SK-N-SH (cell line): ENCODE measurements around the gene NME5.

Experiments
- EZH2phosphoT487 ChIP-seq: fragments of 200-600 bp; sonication (generic); IDR thresholded peaks from 2 replicates; pipeline ENCODE4 v1.6.1; 2017; ENCODE audit warnings: low read depth, mixed run types, mild to moderate bottlenecking, antibody characterized with exemption, moderate library complexity, borderline replicate concordance
- GATA2 ChIP-seq: sonication (generic); formaldehyde crosslinking; IDR thresholded peaks from 2 replicates; pipeline ENCODE4 v1.5.0; 2020; ENCODE audit warnings: mild to moderate bottlenecking, missing genetic modification reagents
- POLR2AphosphoS5 ChIP-seq: IDR thresholded peaks from 2 replicates; pipeline ENCODE4 v1.6.1; 2012; ENCODE audit warnings: low read depth, low read length
- TF ChIP-seq, protein P1 (sequence below): fragments of 200-600 bp; sonication (generic); IDR thresholded peaks from 2 replicates; pipeline ENCODE4 v1.6.1; 2017; ENCODE audit warnings: antibody characterized with exemption, mild to moderate bottlenecking, moderate library complexity

DNA sequence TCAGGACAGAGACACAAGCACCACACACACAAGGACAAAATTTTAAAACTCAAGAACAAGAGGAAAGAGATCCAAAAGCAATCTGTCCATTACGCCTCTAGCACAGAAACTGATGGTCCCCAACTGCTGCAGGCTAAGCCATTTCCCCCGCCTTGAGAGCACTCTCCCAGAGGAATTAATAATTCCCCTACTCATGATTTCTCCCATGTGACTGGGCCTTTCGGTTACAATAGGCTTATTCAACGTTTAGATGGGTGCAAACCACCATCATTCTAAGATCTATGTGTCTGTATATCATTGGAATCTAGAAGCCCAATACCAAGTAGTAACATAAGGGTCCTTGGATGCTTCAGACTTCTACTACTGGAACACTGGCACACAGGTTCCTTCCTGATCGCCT lies 20.4 kb upstream of the NME5 start:
- TF ChIP-seq POLR2AphosphoS5 (no peak), GATA2 (no peak), EZH2phosphoT487 (no peak)
- TF ChIP-seq, protein P1, sequence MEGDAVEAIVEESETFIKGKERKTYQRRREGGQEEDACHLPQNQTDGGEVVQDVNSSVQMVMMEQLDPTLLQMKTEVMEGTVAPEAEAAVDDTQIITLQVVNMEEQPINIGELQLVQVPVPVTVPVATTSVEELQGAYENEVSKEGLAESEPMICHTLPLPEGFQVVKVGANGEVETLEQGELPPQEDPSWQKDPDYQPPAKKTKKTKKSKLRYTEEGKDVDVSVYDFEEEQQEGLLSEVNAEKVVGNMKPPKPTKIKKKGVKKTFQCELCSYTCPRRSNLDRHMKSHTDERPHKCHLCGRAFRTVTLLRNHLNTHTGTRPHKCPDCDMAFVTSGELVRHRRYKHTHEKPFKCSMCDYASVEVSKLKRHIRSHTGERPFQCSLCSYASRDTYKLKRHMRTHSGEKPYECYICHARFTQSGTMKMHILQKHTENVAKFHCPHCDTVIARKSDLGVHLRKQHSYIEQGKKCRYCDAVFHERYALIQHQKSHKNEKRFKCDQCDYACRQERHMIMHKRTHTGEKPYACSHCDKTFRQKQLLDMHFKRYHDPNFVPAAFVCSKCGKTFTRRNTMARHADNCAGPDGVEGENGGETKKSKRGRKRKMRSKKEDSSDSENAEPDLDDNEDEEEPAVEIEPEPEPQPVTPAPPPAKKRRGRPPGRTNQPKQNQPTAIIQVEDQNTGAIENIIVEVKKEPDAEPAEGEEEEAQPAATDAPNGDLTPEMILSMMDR, result no peak
